Choroid plexus epithelial cell (primary cell): ENCODE results near the gene LAMTOR3.

Experiments
- DNase-seq: peaks from one replicate; pipeline ENCODE4 v3.0.0-alpha.2; 2010; ENCODE audit warnings: low read depth
- H3K4me3 ChIP-seq: 2 replicates; pipeline ENCODE4 v1.5.1; 2011; ENCODE audit warnings: low read depth, mild to moderate bottlenecking, control low read depth, low read length, moderate library complexity
- TF ChIP-seq, protein P1 (sequence below): conservative IDR thresholded peaks from 2 replicates; pipeline ENCODE4 v1.5.1; 2011; ENCODE audit warnings: low read depth, mild to moderate bottlenecking, control low read depth, inconsistent platforms, low read length, moderate library complexity

The LAMTOR3 gene

DNA sequence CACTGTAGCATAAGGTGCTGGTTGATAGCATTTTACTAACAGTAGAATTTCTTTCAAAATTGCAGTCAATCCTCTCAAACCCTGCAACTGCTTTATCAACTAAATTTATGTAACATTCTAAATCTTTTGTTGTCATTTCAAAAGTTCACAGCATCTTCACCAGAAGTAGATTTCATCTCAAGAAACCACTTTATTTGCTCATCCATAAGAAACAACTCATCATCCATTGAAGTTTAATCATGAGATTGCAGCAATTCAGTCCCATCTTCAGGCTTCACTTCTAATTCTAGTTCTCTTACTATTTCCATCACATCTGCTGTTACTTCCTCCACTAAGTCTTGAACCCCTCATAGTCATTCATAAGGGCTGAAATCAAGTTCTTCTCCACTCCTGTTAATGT, 21.7 kb downstream of the LAMTOR3 start:
- DNase-seq, result no peak
- H3K4me3 ChIP-seq, result no peak overlapping the region
- TF ChIP-seq, protein P1, sequence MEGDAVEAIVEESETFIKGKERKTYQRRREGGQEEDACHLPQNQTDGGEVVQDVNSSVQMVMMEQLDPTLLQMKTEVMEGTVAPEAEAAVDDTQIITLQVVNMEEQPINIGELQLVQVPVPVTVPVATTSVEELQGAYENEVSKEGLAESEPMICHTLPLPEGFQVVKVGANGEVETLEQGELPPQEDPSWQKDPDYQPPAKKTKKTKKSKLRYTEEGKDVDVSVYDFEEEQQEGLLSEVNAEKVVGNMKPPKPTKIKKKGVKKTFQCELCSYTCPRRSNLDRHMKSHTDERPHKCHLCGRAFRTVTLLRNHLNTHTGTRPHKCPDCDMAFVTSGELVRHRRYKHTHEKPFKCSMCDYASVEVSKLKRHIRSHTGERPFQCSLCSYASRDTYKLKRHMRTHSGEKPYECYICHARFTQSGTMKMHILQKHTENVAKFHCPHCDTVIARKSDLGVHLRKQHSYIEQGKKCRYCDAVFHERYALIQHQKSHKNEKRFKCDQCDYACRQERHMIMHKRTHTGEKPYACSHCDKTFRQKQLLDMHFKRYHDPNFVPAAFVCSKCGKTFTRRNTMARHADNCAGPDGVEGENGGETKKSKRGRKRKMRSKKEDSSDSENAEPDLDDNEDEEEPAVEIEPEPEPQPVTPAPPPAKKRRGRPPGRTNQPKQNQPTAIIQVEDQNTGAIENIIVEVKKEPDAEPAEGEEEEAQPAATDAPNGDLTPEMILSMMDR, result no peak

DNA sequence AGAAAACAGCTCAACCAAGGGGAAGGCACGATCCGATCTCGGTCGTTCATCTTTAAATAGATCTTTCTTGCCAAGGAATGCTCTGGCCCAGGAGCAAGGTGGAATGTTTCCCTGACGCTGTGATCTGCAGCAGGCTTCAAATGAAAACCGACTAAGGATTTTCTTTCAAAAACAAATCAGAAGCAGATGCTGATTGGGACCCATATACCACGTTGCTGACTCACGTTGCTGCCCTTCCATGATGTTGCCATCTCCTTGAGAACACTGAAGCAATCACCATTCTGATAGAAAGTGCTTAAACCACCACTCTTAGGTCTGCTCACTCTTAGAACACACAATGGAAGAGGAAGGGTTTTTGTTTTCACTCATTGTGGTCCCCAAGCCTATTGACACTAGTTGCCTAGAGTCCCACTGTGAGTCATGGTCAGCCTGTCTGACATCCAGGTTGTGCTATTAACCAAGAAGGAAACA, 26.1 kb downstream of the LAMTOR3 start:
- DNase-seq, result peak; percentile 70
- no peak overlapping the region for H3K4me3 ChIP-seq
- TF ChIP-seq, protein P1, result no peak

DNA sequence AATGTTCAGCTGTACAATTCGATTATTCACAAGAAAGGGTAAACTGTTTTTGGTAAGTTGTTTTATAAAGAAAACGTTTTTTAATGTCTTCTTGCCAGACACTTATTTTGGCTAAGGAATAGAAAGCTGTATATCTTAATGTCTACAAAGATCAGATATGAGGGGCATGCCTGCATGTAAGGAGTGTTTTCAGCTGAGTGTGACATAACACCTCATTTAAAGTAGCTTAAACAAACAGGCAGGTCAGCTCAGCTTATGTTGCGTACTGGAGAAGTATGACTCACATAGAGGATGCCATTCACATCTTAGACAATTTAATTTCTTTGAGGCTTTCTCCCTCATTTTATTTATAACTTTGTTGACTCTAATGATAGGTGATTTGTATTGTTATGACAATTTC, 30.4 kb downstream of the LAMTOR3 start:
- TF ChIP-seq, protein P1, result no peak

DNA sequence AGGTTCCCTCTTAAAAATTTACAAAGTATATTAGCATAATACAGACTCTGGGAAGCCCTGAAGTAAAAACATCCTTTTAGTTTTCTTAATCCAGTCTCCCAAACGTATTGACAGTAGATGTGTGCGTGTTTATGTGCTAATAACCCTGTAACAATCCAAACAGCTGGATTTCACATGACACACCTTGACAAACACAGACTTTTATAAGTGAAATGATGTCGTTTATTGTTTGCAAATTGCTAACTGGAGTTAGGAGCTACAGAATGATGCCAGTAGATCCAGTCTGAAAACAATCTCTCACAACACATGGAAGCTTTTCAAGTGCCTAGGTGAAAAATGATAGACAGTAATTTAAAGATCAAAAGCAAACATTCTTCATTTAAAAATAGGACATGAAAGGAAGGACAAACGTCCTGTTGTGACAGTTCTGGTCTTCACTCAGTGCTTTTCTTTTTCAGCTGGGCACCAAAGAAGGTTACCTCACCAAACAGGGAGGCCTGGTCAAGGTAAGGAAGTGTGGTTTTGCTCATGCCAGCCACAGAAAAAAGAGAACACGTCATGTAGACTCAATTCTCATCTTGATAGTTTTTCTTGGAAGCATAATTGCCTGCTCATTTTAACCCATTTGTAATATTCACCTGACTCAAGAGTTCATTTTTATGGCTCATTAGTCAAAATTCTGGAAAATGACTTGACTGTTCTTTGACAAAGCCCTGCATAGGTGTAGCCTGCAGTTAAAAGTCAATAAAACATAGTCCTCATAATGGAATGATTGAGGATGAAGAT, 32.9 kb downstream of the LAMTOR3 start:
- no peak for DNase-seq
- no peak overlapping the region for H3K4me3 ChIP-seq
- TF ChIP-seq, protein P1, result no peak

More for the DNA sequence above, 30.4 kb downstream of the LAMTOR3 start:
- DNase-seq, result peak; percentile 56
- no peak overlapping the region for H3K4me3 ChIP-seq

DNA sequence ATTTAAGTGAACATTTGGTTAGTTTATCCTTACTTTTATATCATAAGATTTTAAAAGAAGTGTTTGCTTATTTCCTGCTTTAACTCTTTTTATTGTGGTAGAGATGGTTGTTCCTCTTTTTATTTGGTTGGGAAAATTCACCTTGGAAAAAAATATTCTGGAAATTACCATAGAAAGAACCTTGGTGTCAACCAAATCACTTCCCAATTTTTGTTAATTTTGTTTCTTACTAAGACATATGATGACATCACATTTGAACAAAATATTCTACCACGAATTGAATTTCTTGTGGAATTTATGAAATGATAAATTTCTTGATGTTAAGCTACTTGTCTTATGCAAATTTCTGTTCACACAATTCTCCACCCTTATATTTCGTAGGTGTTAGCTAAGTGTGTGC, 33.7 kb downstream of the LAMTOR3 start:
- TF ChIP-seq, protein P1, result no peak
- DNase-seq, result no peak
- H3K4me3 ChIP-seq, result no peak overlapping the region

DNA sequence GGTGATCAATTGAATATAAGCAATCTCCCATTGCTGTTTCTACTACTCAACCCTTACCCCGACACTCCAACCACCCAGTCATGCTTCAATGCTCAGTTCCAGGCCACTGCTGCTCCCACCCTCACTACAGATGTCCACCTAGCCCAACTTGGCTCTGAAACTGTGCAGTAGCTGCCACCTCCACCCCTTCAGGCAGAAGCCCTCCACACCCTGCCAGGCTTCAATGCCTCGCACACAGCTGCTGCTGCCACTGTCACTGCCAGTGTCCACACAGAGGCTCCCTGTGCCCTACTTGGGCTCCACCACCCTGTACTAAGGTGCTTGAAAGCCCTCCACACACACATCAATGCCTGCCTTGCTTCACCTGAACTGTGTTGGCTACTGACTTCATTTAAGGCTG, 34.6 kb downstream of the LAMTOR3 start:
- H3K4me3 ChIP-seq, result no peak overlapping the region
- DNase-seq, result no peak
- TF ChIP-seq, protein P1, result no peak

DNA sequence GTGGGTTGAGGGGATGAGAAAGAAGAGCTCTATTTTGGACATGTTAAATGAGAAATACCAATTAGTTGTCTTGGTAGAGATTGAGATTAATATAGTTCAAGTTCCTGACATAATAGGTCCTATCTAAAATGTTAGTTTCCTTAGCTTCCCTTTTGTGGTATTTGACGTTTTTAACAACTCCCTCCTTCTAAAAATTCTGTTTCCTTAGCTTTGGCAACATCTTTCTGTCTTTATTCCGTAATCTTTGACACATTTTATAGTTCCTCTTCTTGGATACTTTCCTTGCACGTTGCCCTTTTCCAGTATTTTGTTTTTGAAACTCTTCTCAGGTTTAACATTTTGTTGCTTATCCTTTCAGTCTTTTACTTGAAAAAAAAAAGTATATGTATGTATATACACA, 36.9 kb downstream of the LAMTOR3 start:
- TF ChIP-seq, protein P1, result no peak
- H3K4me3 ChIP-seq, result no peak overlapping the region
- DNase-seq, result no peak
